PC-9 (cell line): ENCODE results near the gene ADARB2. TPM values are rescaled to one million over a fixed set of nuclear protein-coding genes. Genes with fewer than 3 reads are reported as not detected.

Experiments
- BruUV-seq: library from RNA; stranded (reverse); fragments of 400-500 nt; replicated peaks from 2 replicates; lab custom pipeline; 2021; lab: Mats Ljungman, UMichigan
- CTCF ChIA-PET: fragments of 300-600 bp; sonication (Branson Sonifier 250); formaldehyde crosslinking; loops from one replicate; lab custom pipeline; 2022; ENCODE audit warnings: antibody characterized with exemption; lab: Charles Lee
- POLR2A ChIA-PET: fragments of 300-600 bp; sonication (Branson Sonifier 250); formaldehyde crosslinking; loops from one replicate; lab custom pipeline; 2022; ENCODE audit warnings: antibody characterized with exemption; ENCODE audit not compliant: unreplicated experiment; lab: Charles Lee
- DNase-seq, 2 experiments: peaks; one replicate each; pipeline versions ENCODE4 v3.0.0 to v3.0.0-alpha.2; 2015 to 2022; ENCODE audit warnings: mixed read lengths in 1 of 2
- H2AFZ ChIP-seq: fragments of 200-600 bp; sonication (generic); 2 replicates; pipeline ENCODE4 v1.8.1; 2017; ENCODE audit warnings: antibody characterized with exemption
- H3F3A ChIP-seq: fragments of 200-600 bp; sonication (generic); 2 replicates; pipeline ENCODE4 v1.8.1; 2017; ENCODE audit warnings: antibody characterized with exemption, mild to moderate bottlenecking, low read depth; ENCODE audit not compliant: insufficient read depth
- H3K27ac ChIP-seq: fragments of 200-600 bp; sonication (generic); 2 replicates; pipeline ENCODE4 v1.6.1; 2016; ENCODE audit warnings: mixed run types
- H3K27me3 ChIP-seq: fragments of 200-600 bp; sonication (generic); 2 replicates; pipeline ENCODE4 v1.6.1; 2016; ENCODE audit warnings: low read depth, mixed run types; ENCODE audit not compliant: insufficient read depth
- H3K36me3 ChIP-seq: fragments of 200-600 bp; sonication (generic); 2 replicates; pipeline ENCODE4 v1.6.1; 2016; ENCODE audit warnings: low read depth, mixed run types
- H3K4me1 ChIP-seq: fragments of 200-600 bp; sonication (generic); replicated peaks from 2 replicates; pipeline ENCODE4 v1.6.1; 2016; ENCODE audit warnings: mixed run types; ENCODE audit not compliant: insufficient read depth
- H3K4me2 ChIP-seq: fragments of 200-600 bp; sonication (generic); 2 replicates; pipeline ENCODE4 v1.6.1; 2017; ENCODE audit warnings: mixed run types
- H3K4me3 ChIP-seq: fragments of 200-600 bp; sonication (generic); 2 replicates; pipeline ENCODE4 v1.6.1; 2016; ENCODE audit warnings: mixed run types
- H3K79me2 ChIP-seq: fragments of 200-600 bp; sonication (generic); 2 replicates; pipeline ENCODE4 v1.6.1; 2017; ENCODE audit warnings: low read depth, mixed run types
- H3K9me2 ChIP-seq: fragments of 200-600 bp; sonication (generic); 2 replicates; pipeline ENCODE4 v1.8.1; 2017; ENCODE audit warnings: mild to moderate bottlenecking; ENCODE audit not compliant: insufficient read depth
- H3K9me3 ChIP-seq: fragments of 200-600 bp; sonication (generic); 2 replicates; pipeline ENCODE4 v1.8.1; 2016; ENCODE audit warnings: low read depth; ENCODE audit not compliant: insufficient read depth
- H4K20me1 ChIP-seq: fragments of 200-600 bp; sonication (generic); 2 replicates; pipeline ENCODE4 v1.8.1; 2017; ENCODE audit not compliant: insufficient read depth
- EZH2 ChIP-seq: fragments of 200-600 bp; sonication (generic); IDR thresholded peaks from 2 replicates; pipeline ENCODE4 v1.8.0; 2017; ENCODE audit warnings: antibody characterized with exemption, low read depth
- intact Hi-C: fragments of 100-400 bp; cut with micrococcal nuclease; formaldehyde crosslinking; loops from one replicate; pipeline ENCODE4 v1.10.0; 2022; ENCODE audit not compliant: unreplicated experiment
- total RNA-seq: library from RNA; stranded (reverse); gene quantifications from 2 replicates; pipeline ENCODE4 v1.2.3, GENCODE V29; 2021
- TF ChIP-seq, protein P1 (sequence below): fragments of 200-600 bp; sonication (generic); conservative IDR thresholded peaks from 2 replicates; pipeline ENCODE4 v1.6.1; 2017; ENCODE audit warnings: mixed run types, antibody characterized with exemption, mild to moderate bottlenecking, moderate library complexity

ADARB2 gene
- total RNA-seq, 1 experiment from 2014 or later = not detected

DNA sequence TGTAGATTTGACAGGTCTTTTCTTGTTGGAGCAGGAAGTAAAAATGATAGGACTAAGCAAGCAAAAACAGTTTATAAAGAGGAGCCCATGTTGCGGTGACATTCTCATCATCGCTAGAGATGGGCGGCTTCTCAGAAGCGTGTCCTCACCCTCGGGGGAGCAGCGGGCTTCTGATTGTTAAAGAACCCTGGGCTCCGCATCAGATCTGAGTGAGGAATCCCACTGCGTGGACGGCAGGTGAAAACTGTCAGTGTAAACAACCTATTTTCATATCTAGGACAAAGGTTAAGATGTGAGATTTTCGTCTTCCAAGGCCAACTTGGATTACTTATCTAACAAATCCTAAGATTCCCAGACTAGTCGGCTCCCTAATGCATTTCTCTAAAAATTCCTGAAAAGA, 177.6 kb downstream of the ADARB2 start:
- H3K79me2 ChIP-seq = no peaks in the 10 kb centered on the region
- no peaks in the 10 kb centered on the region for H3K9me2 ChIP-seq
- H3K4me3 ChIP-seq = no peak overlapping the region
- ChIA-PET CTCF (no interaction called here), POLR2A (no interaction called here)
- no peaks in the 10 kb centered on the region for H3F3A ChIP-seq
- no peaks in the 10 kb centered on the region for H3K4me1 ChIP-seq
- peaks cover 55% of the 10 kb centered on the region for H3K27me3 ChIP-seq
- BruUV-seq = no TSS peak
- H3K9me3 ChIP-seq = no peaks in the 10 kb centered on the region
- no peak for DNase-seq
- intact Hi-C loops = no loop called here
- no peaks in the 10 kb centered on the region for H3K36me3 ChIP-seq
- H3K4me2 ChIP-seq = no peak overlapping the region
- no peak overlapping the region for H3K27ac ChIP-seq
- H2AFZ ChIP-seq = no peak overlapping the region
- no peaks in the 10 kb centered on the region for H4K20me1 ChIP-seq
- TF ChIP-seq, protein P1, sequence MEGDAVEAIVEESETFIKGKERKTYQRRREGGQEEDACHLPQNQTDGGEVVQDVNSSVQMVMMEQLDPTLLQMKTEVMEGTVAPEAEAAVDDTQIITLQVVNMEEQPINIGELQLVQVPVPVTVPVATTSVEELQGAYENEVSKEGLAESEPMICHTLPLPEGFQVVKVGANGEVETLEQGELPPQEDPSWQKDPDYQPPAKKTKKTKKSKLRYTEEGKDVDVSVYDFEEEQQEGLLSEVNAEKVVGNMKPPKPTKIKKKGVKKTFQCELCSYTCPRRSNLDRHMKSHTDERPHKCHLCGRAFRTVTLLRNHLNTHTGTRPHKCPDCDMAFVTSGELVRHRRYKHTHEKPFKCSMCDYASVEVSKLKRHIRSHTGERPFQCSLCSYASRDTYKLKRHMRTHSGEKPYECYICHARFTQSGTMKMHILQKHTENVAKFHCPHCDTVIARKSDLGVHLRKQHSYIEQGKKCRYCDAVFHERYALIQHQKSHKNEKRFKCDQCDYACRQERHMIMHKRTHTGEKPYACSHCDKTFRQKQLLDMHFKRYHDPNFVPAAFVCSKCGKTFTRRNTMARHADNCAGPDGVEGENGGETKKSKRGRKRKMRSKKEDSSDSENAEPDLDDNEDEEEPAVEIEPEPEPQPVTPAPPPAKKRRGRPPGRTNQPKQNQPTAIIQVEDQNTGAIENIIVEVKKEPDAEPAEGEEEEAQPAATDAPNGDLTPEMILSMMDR = no peak
- no peak for TF ChIP-seq EZH2

DNA sequence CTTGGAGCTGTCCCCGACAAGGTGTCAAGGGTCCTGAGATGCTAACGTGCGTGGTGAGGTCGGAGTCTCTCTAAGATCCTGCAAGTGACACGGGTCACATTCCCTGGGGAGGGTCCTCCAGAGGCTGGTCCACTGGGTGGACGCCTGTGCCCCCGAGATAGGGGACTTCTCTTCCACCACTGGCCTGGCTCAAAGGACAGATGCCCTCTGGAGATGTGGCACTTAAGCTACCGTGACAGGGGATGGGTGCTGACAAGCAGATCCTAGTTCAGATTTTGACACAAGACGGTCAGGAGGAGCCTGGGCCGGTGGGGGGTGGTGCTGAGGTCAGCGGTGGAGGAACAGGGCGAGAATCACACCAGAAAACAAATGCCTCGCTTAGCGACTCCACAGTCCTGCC, 178.0 kb downstream of the ADARB2 start:
- no TSS peak for BruUV-seq
- intact Hi-C loops = no loop called here
- Histone ChIP-seq H3K79me2 (no peaks in the 10 kb centered on the region), H3K27ac (no peak overlapping the region), H3K36me3 (no peaks in the 10 kb centered on the region), H3F3A (no peaks in the 10 kb centered on the region), H2AFZ (no peak overlapping the region), H3K4me1 (no peaks in the 10 kb centered on the region), H3K27me3 (peaks cover 59% of the 10 kb centered on the region), H4K20me1 (no peaks in the 10 kb centered on the region), H3K9me2 (no peaks in the 10 kb centered on the region), H3K4me3 (no peak overlapping the region), H3K4me2 (no peak overlapping the region), H3K9me3 (no peaks in the 10 kb centered on the region)
- ChIA-PET POLR2A (no interaction called here), CTCF (no interaction called here)
- TF ChIP-seq, protein P1 = no peak
- no peak for TF ChIP-seq EZH2
- no peak for DNase-seq

DNA sequence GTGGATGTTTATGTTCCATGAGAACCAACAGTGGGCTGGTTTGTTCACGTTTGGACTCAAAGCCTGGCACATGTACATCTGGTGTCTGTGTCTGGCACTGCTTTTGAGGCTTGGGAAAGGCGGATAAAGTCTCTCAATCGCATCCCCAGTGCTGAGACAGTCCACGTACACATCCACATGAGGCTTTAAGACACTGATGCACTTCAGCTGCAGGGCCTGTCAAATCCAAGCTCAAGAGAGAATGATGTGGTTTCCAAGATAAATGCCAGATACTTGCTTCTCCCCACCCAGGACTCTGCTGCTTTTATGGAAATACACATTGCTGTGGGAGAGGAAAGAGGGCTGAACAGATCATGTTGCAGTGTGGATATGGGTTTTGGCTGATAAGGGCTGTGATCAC, 178.4 kb downstream of the ADARB2 start:
- Histone ChIP-seq H3K27ac (no peak overlapping the region), H2AFZ (no peak overlapping the region), H3K9me3 (no peaks in the 10 kb centered on the region), H3K9me2 (no peaks in the 10 kb centered on the region), H3K79me2 (no peaks in the 10 kb centered on the region), H3K4me3 (no peak overlapping the region), H3K27me3 (peaks cover 63% of the 10 kb centered on the region), H3K4me2 (no peak overlapping the region), H3K36me3 (no peaks in the 10 kb centered on the region), H4K20me1 (no peaks in the 10 kb centered on the region), H3F3A (no peaks in the 10 kb centered on the region), H3K4me1 (no peaks in the 10 kb centered on the region)
- ChIA-PET CTCF (no interaction called here), POLR2A (no interaction called here)
- TF ChIP-seq, protein P1 = no peak
- TF ChIP-seq EZH2 = no peak
- intact Hi-C loops = no loop called here
- no TSS peak for BruUV-seq
- DNase-seq = no peak
